GM12873 (cell line): Measurements from ENCODE around the gene PRKAR2B.

Experiments used
- TF ChIP-seq, protein P1 (sequence below): IDR thresholded peaks from 2 replicates; pipeline ENCODE4 v1.5.1; 2012; ENCODE audit warnings: low read depth, mild to moderate bottlenecking, moderate library complexity, low read length, control low read depth; ENCODE audit not compliant: insufficient read depth; ENCODE audit errors: missing control alignments

Gene PRKAR2B

DNA sequence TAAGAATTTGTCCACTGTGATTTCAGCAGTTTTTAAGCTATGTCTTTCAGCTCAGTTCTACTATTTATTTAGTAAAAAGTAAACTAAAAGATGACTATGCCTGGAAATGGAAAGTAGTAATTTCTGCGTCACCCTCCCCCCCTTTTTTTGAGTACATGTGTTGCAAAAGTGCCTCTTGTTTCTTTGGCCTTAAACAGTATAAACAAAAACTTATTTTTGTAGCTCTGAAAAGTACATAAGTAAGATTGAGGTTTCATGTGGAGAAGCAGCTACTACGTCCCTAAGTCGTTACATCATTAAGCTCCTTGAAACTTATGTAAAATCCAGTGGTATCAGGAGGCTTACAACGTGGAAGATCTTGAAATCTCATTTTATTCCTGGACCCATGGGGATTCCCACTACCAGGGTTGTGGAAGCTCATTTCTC, 78.0 kb downstream of the PRKAR2B start:
- TF ChIP-seq, protein P1, sequence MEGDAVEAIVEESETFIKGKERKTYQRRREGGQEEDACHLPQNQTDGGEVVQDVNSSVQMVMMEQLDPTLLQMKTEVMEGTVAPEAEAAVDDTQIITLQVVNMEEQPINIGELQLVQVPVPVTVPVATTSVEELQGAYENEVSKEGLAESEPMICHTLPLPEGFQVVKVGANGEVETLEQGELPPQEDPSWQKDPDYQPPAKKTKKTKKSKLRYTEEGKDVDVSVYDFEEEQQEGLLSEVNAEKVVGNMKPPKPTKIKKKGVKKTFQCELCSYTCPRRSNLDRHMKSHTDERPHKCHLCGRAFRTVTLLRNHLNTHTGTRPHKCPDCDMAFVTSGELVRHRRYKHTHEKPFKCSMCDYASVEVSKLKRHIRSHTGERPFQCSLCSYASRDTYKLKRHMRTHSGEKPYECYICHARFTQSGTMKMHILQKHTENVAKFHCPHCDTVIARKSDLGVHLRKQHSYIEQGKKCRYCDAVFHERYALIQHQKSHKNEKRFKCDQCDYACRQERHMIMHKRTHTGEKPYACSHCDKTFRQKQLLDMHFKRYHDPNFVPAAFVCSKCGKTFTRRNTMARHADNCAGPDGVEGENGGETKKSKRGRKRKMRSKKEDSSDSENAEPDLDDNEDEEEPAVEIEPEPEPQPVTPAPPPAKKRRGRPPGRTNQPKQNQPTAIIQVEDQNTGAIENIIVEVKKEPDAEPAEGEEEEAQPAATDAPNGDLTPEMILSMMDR, result no peak

DNA sequence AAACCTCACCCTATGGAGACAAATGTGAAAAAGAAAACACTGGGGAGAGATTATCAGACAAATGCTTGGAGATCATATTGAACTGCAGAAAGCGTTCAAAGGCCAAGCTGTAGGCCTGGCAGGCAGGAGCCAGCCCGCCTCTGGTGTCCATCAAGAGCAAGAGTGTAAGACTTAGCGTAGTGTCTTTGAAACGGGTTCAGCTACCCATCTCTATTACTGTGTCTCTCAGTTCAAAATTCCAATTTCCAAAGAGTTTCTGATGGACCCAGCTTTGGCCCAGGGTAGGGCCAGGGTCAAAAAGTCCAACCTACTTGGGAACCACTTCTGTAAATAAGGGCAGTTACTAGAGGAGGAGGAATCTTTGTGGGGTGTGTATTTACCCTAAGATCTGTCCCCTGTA, 78.9 kb downstream of the PRKAR2B start:
- TF ChIP-seq, protein P1, result no peak

GRCh38 chr7:107125475-107125874, 81.0 kb downstream of the PRKAR2B start:
- TF ChIP-seq, protein P1, result no peak

DNA sequence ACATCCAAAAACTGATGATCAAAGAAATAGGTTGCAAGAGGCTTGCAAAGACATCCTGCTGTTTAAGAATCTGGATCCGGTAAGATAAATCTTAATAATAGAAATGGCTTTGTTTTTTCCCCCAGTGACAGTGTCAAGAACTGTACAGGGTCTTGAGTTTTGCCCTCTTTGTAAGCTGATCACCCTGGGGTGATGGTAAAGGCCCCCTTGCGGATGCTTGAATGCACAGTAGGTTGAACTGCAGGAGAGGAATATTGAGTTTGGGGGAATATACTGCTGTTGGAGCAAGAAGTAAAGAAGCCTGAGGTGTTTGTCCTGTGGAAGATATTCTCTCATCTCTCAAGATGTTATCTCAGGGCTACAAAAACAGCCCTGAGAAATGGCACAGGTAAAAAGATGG, 83.7 kb downstream of the PRKAR2B start:
- TF ChIP-seq, protein P1, result no peak

GRCh38 chr7:107128748-107129147, 84.2 kb downstream of the PRKAR2B start:
- TF ChIP-seq, protein P1, result no peak

DNA sequence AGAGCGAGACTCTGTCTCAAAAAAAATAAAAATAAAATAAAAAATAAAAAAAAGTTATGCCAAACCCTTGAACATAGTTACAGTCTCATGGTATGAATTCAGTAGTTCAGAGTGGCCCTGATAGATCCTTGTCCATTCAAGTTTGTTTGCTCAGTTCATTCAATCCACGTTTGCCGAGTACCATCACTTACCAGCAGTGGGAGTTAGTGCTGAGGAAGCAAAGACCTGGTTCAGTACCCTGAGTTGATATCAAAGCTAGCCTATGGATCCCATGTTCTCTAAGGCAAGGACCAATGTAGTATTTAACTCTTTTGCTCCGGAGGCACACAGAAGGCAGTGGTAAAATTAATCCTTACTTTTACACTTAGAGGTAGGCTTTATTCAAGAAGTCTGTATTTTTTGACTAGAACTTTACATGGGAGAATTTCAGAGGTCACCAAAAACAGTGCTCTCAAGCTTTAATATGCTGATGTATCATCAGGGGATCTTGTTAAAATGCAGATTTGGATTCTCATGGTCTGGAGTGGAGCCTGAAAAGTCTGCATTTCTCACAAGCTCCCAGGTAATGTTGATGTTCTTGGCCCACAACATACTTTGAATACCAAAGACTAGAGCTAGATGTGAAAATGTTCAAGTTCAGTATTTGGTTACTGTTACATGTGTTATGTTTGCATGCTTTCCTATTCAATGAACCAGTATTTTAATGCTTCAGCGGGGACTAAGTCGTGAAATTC, 86.1 kb downstream of the PRKAR2B start:
- TF ChIP-seq, protein P1, result peak; percentile 24

DNA sequence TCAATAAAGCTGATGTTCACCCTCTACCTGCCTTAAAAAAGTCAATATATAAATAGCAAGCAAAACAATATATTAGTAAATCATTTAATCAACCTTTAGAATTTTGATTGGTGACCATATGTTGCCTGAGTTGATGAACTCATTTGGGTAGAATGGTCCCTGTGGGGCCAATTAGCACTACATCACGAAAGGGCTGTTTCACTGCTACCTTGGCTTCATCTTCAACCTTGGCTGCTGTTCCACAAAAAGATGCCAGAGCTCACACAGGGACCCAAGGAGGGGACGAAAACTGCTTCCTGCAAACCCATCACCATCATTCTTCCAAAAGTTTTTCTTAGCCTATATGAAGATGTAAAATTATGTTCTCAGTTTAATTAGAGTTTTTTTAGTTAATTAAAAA, 88.9 kb downstream of the PRKAR2B start:
- TF ChIP-seq, protein P1, result no peak
